RWPE1 (cell line): Measurements from ENCODE around the gene ZNF316.

Experiments
- CTCF ChIA-PET: fragments of 350-600 bp; sonication (Branson Sonifier 250); formaldehyde crosslinking; extraction: SDS; loops from one replicate; lab custom pipeline; 2021; lab: Yijun Ruan, JAX
- POLR2A ChIA-PET: fragments of 400-600 bp; formaldehyde crosslinking; extraction: SDS; loops from one replicate; lab custom pipeline; 2020; ENCODE audit warnings: antibody characterized with exemption; ENCODE audit not compliant: low non-redundant PET; lab: Yijun Ruan, JAX
- DNase-seq: peaks from one replicate; pipeline ENCODE4 v3.0.0; 2012; ENCODE audit warnings: low spot score
- H3K27ac ChIP-seq: fragments of 450-650 bp; 2 replicates; pipeline ENCODE4 v1.5.1; 2017
- TF ChIP-seq, protein P1 (sequence below): fragments of 450-650 bp; conservative IDR thresholded peaks from 2 replicates; pipeline ENCODE4 v1.5.1; 2017; ENCODE audit warnings: low read depth, mild to moderate bottlenecking

The ZNF316 gene

DNA sequence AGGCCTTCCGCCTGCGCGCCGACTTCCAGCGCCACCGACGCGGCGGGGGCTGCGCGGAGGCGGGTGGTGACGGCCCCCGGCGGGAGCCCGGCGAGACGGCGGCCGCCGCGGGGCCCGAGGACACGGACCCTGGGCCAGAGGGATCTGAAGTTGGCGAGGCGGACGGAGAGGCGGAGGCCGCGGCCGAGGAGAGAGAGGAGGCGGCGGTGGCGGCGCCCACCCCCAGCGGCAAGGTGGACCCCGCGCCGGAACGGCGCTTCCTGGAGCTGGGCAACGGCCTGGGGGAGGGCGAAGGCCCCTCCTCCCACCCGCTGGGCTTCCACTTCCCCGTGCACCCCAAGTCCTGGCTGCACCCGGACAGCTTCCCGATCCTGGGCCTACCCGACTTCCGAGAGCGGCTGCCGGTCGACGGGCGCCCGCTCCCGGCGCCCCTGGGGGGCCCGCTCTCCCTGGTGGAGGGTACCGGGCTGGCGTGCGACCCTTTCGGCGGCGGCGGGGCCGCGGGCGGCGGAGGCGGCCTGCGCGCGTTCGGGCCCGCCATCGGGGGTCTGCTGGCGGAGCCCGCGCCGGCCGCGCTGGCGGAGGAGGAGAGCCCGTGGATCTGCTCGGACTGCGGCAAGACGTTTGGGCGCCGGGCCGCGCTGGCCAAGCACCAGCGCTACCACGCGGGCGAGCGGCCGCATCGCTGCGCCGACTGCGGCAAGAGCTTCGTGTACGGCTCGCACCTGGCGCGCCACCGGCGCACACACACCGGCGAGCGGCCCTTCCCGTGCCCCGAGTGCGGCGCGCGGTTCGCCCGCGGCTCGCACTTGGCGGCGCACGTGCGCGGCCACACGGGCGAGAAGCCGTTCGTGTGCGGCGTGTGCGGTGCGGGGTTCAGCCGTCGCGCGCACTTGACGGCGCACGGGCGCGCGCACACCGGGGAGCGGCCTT, 16.2 kb downstream of the ZNF316 start:
- ChIA-PET CTCF (interaction anchor here (0.6 kb wide), 1 partner anchor 14 kb away, joined by 3 read pairs; no protein-coding TSS in a partner anchor), POLR2A (no interaction called here)
- DNase-seq: no peak
- no peak overlapping the region for H3K27ac ChIP-seq
- TF ChIP-seq, protein P1, sequence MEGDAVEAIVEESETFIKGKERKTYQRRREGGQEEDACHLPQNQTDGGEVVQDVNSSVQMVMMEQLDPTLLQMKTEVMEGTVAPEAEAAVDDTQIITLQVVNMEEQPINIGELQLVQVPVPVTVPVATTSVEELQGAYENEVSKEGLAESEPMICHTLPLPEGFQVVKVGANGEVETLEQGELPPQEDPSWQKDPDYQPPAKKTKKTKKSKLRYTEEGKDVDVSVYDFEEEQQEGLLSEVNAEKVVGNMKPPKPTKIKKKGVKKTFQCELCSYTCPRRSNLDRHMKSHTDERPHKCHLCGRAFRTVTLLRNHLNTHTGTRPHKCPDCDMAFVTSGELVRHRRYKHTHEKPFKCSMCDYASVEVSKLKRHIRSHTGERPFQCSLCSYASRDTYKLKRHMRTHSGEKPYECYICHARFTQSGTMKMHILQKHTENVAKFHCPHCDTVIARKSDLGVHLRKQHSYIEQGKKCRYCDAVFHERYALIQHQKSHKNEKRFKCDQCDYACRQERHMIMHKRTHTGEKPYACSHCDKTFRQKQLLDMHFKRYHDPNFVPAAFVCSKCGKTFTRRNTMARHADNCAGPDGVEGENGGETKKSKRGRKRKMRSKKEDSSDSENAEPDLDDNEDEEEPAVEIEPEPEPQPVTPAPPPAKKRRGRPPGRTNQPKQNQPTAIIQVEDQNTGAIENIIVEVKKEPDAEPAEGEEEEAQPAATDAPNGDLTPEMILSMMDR: no peak

DNA sequence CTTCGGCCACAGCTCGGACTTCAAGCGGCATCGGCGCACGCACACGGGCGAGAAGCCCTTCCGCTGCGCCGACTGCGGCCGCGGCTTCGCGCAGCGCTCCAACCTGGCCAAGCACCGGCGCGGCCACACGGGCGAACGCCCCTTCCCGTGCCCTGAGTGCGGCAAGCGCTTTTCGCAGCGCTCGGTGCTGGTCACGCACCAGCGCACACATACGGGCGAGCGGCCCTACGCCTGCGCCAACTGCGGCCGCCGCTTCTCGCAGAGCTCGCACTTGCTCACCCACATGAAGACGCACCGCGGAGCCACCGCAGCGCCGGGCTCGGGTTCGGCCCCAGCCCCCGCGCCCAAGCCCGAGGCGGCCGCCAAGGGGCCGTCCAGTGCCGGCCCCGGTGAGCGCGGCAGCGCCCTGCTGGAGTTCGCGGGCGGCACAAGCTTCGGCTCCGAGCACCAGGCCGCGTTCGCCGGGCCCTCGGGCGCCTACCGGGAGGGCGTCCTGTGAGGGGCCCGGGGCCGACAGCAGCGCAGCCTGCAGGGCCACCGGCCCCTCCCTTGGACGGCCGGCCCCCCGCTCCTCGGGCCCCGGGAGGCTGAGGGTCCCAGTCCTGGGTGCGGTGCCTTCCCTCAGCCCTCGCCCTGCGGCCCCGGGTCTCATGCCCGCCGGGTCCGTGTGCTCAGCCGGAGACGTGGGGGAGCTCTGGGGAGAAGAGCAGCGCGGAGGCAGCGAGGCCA, 17.2 kb downstream of the ZNF316 start:
- POLR2A ChIA-PET: no interaction called here
- TF ChIP-seq, protein P1: no peak
- H3K27ac ChIP-seq: no peak overlapping the region
- no peak for DNase-seq
- CTCF ChIA-PET: no interaction called here

DNA sequence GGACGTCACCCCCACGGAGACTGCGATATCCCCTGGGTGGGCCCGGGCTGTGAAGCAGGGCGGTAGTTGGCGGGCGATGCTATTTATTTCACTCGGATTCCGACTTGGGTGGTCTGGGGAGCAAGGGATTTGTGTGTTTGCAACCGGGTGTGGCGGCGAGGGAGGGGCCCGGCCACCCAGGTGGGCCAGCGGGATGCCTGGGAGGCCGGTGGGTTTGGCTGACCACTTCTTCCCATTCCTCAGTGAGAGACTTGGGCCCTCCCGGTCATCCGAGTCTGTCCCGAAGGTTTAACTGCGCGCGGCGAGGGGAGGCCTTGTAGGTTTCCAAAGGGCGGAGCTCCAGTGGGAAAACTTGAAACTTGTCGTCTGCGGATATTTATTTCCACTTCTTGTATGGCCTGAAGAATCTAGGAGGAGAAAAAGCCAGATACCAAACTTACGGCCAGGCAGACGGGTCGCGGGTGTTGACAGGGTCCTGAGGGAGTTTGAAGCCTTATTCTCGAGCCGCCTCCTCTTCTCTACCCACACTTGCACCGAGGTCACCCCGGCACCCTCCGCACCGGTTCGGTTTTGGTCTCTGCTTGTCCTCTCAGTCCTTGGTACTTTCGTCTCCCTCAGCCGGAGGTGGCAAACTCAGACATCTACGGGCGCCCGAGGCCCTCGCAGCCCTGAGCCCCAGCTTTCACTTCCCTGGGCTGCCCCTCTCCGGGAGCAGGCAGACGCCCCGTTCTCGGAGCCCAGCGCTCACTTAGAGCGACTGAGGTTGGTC, 17.9 kb downstream of the ZNF316 start:
- ChIA-PET CTCF (no interaction called here), POLR2A (no interaction called here)
- DNase-seq: no peak
- TF ChIP-seq, protein P1: no peak
- no peak overlapping the region for H3K27ac ChIP-seq

DNA sequence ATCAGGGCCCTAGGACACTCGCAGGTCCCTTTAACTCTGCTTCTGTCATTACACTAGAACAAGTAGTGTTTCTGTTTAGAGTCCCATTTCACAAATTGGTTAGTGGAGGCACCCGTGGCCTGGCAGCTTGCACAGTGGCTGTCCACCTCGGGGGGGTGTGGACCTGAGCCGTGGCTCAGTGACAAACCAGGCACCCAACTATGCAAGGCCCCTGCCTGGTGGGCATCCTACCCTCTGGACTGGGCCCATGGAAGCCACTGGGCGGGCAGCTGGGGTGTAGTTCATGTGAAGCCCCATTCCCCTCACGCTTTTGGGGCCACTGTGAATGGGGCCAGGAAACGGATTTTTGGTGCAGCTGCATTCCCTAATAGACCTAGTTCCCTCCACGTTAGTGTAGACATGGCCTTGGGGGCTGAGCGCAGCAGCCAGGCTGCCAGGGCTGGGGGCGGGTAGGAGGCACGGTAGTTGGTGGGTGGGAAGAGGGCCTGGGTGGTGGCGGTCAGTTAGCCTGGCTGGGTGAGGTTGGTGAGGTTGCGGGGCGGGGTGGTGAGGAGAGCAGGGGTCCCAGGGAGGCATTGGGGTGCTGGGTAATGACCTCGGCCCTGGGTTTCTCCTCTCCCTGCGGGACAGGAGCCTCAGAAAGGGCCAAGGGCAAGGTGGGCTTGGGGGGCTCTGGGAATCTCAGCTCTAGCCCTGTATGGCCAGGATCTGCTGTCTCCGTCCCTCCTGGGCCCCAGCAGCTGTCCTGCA, 18.7 kb downstream of the ZNF316 start:
- no peak for DNase-seq
- POLR2A ChIA-PET: no interaction called here
- no peak overlapping the region for H3K27ac ChIP-seq
- CTCF ChIA-PET: no interaction called here
- TF ChIP-seq, protein P1: no peak

DNA sequence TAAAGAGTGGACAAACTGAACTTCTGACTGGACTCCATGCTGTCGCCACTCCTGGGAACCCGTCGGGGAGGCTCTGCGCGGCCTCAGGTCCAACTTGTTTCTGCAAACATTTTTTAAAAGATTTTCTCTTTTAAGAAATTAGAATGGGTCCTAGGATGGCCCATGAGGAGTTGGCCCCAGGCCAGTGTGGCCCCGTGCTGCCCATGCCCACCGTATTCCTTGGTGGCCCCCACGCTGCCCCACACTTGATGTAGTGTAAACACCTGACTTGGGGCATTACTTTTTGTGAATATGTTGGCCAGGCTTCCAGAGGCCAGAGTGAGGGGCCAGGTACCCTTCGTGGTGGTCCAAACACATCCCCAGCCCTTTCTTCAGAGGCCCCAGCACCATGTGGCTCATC, 19.3 kb downstream of the ZNF316 start:
- H3K27ac ChIP-seq: no peak overlapping the region
- ChIA-PET POLR2A (no interaction called here), CTCF (no interaction called here)
- TF ChIP-seq, protein P1: no peak
- DNase-seq: no peak
